GM18858 (cell line): ENCODE data around the gene GMDS.

Source experiments
- ATAC-seq: cut with Tn5 transposase; IDR thresholded peaks from one replicate; pipeline ENCODE4 v1.9.1; 2021; ENCODE audit not compliant: unreplicated experiment

The GMDS gene

GRCh38 chr6:2000962-2001361 is 244.4 kb downstream of the GMDS start:
- no peak for ATAC-seq

GRCh38 chr6:1997702-1998101 is 247.7 kb downstream of the GMDS start:
- ATAC-seq, result no peak

- ATAC-seq, result no peak
These were observed 249.8 kb downstream of the GMDS start for GRCh38 chr6:1995636-1996035.

- ATAC-seq, result no peak
These were observed 252.4 kb downstream of the GMDS start for GRCh38 chr6:1993042-1993441.

GRCh38 chr6:1991332-1991878 is 254.0 kb downstream of the GMDS start:
- no peak for ATAC-seq

GRCh38 chr6:1988843-1989242 is 256.6 kb downstream of the GMDS start:
- no peak for ATAC-seq

GRCh38 chr6:1987640-1988039 is 257.8 kb downstream of the GMDS start:
- no peak for ATAC-seq

- no peak for ATAC-seq
These were observed 258.8 kb downstream of the GMDS start for GRCh38 chr6:1986454-1987243.

- ATAC-seq, result no peak
These were observed 260.9 kb downstream of the GMDS start for GRCh38 chr6:1984346-1984994.

- ATAC-seq, result no peak
These were observed 261.6 kb downstream of the GMDS start for GRCh38 chr6:1983850-1984249.

- no peak for ATAC-seq
These were observed 272.4 kb downstream of the GMDS start for GRCh38 chr6:1972962-1973361.

GRCh38 chr6:1971612-1972011 is 273.8 kb downstream of the GMDS start:
- ATAC-seq, result no peak

- ATAC-seq, result no peak
These were observed 275.2 kb downstream of the GMDS start for GRCh38 chr6:1970151-1970561.

- ATAC-seq, result no peak
These were observed 278.7 kb downstream of the GMDS start for GRCh38 chr6:1966713-1967112.

GRCh38 chr6:1965596-1966224 is 279.7 kb downstream of the GMDS start:
- no peak for ATAC-seq

GRCh38 chr6:1963596-1963995 is 281.8 kb downstream of the GMDS start:
- ATAC-seq, result no peak

GRCh38 chr6:1962201-1962600 is 283.2 kb downstream of the GMDS start:
- ATAC-seq, result no peak

GRCh38 chr6:1960486-1961142 is 284.8 kb downstream of the GMDS start:
- ATAC-seq, result no peak

GRCh38 chr6:1958257-1958656 is 287.1 kb downstream of the GMDS start:
- ATAC-seq, result no peak

- ATAC-seq, result no peak
These were observed 287.7 kb downstream of the GMDS start for GRCh38 chr6:1957746-1958145.

- ATAC-seq, result no peak
These were observed 292.6 kb downstream of the GMDS start for GRCh38 chr6:1952740-1953360.
